Common myeloid progenitor, CD34-positive (primary cell): ENCODE measurements around the gene TMEM87B.
A peak's percentile ranks its signal among the peaks of the same experiment; 100 is the strongest.
"Not testable (repeated sequence)": the region's sequence is repeated elsewhere in the genome, so short reads cannot be mapped to it uniquely, and the experiment has no call there.

Source experiments
- CTCF ChIA-PET: fragments of 350-600 bp; sonication (Branson Sonifier 250); formaldehyde crosslinking; loops from one replicate; lab custom pipeline; 2021; ENCODE audit warnings: antibody characterized with exemption; lab: Charles Lee
- POLR2A ChIA-PET: fragments of 350-600 bp; sonication (Branson Sonifier 250); formaldehyde crosslinking; loops from one replicate; lab custom pipeline; 2021; ENCODE audit warnings: antibody characterized with exemption; lab: Charles Lee
- DNase-seq, 3 donors: peaks; one replicate each; pipeline versions ENCODE4 v3.0.0 to v3.0.0-alpha.2; 2013
- H3K27ac ChIP-seq, 2 experiments: 1 replicate in 1 of 2; 2 replicates in 1 of 2; pipeline ENCODE4 v1.7.0; 2013; ENCODE audit warnings: inconsistent platforms in 2 of 2, low read length in 2 of 2, mild to moderate bottlenecking in 2 of 2, low read depth in 1 of 2, moderate library complexity in 1 of 2; ENCODE audit not compliant: severe bottlenecking in 2 of 2, insufficient read depth in 1 of 2, poor library complexity in 1 of 2
- H3K27me3 ChIP-seq, 5 experiments: replicated peaks in 2 of 5; 1 replicate in 3 of 5; 2 replicates in 2 of 5; pipeline versions ENCODE4 v1.6.1 to v1.7.0; 2013; ENCODE audit warnings: low read length in 4 of 5, mild to moderate bottlenecking in 2 of 5, moderate library complexity in 2 of 5, inconsistent platforms in 1 of 5; ENCODE audit not compliant: insufficient read depth in 5 of 5, control insufficient read depth in 4 of 5
- H3K36me3 ChIP-seq, 4 experiments: 1 replicate in 2 of 4; 2 replicates in 2 of 4; pipeline versions ENCODE4 v1.6.1 to v1.7.0; 2013; ENCODE audit warnings: low read length in 3 of 4, control low read depth in 1 of 4, mild to moderate bottlenecking in 1 of 4; ENCODE audit not compliant: control insufficient read depth in 4 of 4, insufficient read depth in 4 of 4
- H3K4me1 ChIP-seq, 4 experiments: 1 replicate in 3 of 4; 2 replicates in 1 of 4; pipeline versions ENCODE4 v1.6.1 to v1.7.1; 2013; ENCODE audit warnings: low read length in 3 of 4, mild to moderate bottlenecking in 3 of 4, control low read depth in 1 of 4, inconsistent platforms in 1 of 4, moderate library complexity in 1 of 4; ENCODE audit not compliant: control insufficient read depth in 4 of 4, insufficient read depth in 4 of 4; ENCODE audit errors: control extremely low read depth in 1 of 4
- H3K4me3 ChIP-seq, 7 experiments: 1 replicate in 4 of 7; 2 replicates in 3 of 7; pipeline versions ENCODE4 v1.5.1 to v1.7.0; 2013; ENCODE audit warnings: mild to moderate bottlenecking in 7 of 7, low read length in 6 of 7, moderate library complexity in 6 of 7, inconsistent platforms in 2 of 7, low read depth in 2 of 7, control low read depth in 1 of 7; ENCODE audit not compliant: insufficient read depth in 4 of 7, control insufficient read depth in 1 of 7; ENCODE audit errors: extremely low read depth in 1 of 7
- H3K9me3 ChIP-seq, 5 experiments: 1 replicate in 4 of 5; 2 replicates in 1 of 5; pipeline versions ENCODE4 v1.6.1 to v1.7.1; 2013; ENCODE audit warnings: low read length in 4 of 5, mild to moderate bottlenecking in 2 of 5, inconsistent platforms in 1 of 5, low read depth in 1 of 5, moderate library complexity in 1 of 5; ENCODE audit not compliant: control insufficient read depth in 4 of 5, insufficient read depth in 2 of 5; ENCODE audit errors: control extremely low read depth in 1 of 5
- WGBS: methylation state at CpG from one replicate; pipeline ENCODE4 v1.1.5; 2013; ENCODE audit not compliant: insufficient coverage; 5-methylcytosine and 5-hydroxymethylcytosine counted together

TMEM87B gene

DNA sequence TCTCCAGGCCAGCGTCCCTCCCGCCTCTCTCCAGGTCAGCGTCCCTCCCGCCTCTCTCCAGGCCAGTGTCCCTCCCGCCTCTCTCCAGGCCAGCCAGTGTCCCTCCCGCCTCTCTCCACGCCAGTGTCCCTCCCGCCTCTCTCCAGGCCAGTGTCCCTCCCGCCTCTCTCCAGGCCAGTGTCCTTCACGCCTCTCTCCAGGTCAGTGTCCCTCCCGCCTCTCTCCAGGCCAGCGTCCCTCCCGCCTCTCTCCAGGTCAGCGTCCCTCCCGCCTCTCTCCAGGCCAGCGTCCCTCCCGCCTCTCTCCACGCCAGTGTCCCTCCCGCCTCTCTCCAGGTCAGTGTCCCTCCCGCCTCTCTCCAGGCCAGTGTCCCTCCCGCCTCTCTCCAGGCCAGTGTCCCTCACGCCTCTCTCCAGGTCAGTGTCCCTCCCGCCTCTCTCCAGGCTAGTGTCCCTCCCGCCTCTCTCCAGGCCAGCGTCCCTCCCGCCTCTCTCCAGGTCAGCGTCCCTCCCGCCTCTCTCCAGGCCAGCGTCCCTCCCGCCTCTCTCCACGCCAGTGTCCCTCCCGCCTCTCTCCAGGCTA is 84.1 kb downstream of the TMEM87B start:
- H3K4me3 ChIP-seq: peak overlapping the region in 2 of 7 experiments; percentile 48 to 56
- peaks cover 0 to 48% (median 22%) of the 10 kb centered on the region in 5 experiments for H3K27me3 ChIP-seq
- POLR2A ChIA-PET, H3K27ac ChIP-seq, H3K9me3 ChIP-seq, H3K36me3 ChIP-seq, CTCF ChIA-PET, DNase-seq: not testable (repeated sequence)
- peaks cover 3 to 19% (median 13%) of the 10 kb centered on the region in 4 experiments for H3K4me1 ChIP-seq
- 18% methylated on average over 3 of the region's 32 CpGs for WGBS

- H3K9me3 ChIP-seq, H3K36me3 ChIP-seq, CTCF ChIA-PET, H3K27ac ChIP-seq, POLR2A ChIA-PET, DNase-seq: not testable (repeated sequence)
- Histone ChIP-seq H3K27me3 (peaks cover 0 to 48% (median 22%) of the 10 kb centered on the region in 5 experiments), H3K4me3 (peak overlapping the region in 1 of 7 experiments; percentile 11), H3K4me1 (peaks cover 3 to 19% (median 13%) of the 10 kb centered on the region in 4 experiments)
- 8% methylated on average over 21 of the region's 38 CpGs for WGBS
These were observed 84.7 kb downstream of the TMEM87B start for GRCh38 chr2:112139661-112140204.

DNA sequence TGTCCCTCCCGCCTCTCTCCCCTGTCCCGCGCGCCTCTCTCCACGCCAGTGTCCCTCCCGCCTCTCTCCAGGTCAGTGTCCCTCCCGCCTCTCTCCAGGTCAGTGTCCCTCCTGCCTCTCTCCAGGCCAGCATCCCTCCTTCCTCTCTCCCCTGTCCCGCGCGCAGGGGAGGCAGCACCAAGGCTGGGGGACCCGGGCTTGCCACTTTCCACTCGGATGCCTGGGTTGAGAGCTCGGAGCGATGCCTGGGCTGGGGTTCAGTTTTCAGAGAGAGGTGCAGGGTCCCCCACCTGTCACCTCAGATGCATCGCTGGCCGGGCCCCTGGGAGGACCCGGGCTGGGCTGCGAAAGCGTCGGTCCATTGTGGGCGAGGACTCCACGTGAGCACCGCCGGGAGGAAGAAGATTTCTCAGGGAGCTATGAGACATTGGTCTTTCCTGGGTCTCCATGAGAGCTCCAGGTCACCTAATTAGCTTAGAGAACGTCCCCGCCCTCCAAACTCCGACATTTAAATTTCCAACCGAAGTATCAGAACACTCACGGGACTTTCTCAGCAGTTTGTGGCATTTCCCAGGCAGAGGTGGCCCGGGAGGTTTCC is 85.2 kb downstream of the TMEM87B start:
- ChIA-PET POLR2A (no interaction called here), CTCF (no interaction called here)
- WGBS: 15% methylated on average over 23 of the region's 30 CpGs
- no peak for DNase-seq
- Histone ChIP-seq H3K4me3 (peak overlapping the region in 2 of 7 experiments; percentile 11 to 19), H3K27me3 (peaks cover 0 to 48% (median 22%) of the 10 kb centered on the region in 5 experiments), H3K27ac (no peak overlapping the region), H3K9me3 (peaks cover 0 to 8% (median 0%) of the 10 kb centered on the region in 5 experiments), H3K4me1 (peaks cover 3 to 19% (median 13%) of the 10 kb centered on the region in 4 experiments), H3K36me3 (no peaks in the 10 kb centered on the region)

DNA sequence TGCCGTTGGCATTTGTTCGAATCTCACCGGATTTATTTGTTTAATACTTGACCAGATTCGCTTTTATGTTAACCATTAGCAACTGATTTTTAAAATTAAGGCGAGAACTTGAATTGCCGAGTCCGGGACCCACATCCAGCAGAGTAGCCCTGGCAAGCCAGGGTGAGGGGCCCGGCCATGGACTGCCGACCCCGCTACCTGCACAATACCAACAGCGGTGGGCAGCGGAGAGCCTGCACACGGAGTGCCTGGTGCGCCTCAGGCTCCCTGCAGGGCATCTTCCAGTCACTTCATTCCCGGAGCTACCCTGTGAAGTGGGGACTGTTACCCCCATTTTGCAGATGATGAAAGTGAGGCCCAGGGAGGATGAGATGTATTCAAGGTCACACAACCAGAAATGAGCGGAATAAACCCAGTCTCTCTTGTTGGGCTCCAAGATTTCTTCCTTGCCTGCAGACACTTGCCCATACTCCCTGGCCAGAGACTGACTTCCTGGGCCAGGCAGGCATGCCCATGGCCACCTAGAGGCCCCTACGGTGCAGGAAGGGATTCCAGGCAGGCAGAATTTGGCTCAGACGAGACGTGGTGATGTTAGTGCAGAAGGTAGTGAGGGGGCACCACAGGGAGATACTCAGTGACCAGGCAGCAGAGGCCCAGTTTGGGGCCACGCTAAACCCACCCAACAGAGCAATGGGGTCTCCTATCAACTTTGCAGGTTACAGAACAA is 86.0 kb downstream of the TMEM87B start:
- Histone ChIP-seq H3K9me3 (peaks cover 0 to 8% (median 0%) of the 10 kb centered on the region in 5 experiments), H3K27ac (no peak overlapping the region), H3K4me3 (peak overlapping the region in 1 of 7 experiments; percentile 19), H3K27me3 (peaks cover 0 to 48% (median 22%) of the 10 kb centered on the region in 5 experiments), H3K4me1 (peaks cover 3 to 19% (median 13%) of the 10 kb centered on the region in 4 experiments), H3K36me3 (no peaks in the 10 kb centered on the region)
- no peak for DNase-seq
- CTCF ChIA-PET: no interaction called here
- POLR2A ChIA-PET: no interaction called here
- WGBS: 93% methylated on average over 16 of the region's 20 CpGs

DNA sequence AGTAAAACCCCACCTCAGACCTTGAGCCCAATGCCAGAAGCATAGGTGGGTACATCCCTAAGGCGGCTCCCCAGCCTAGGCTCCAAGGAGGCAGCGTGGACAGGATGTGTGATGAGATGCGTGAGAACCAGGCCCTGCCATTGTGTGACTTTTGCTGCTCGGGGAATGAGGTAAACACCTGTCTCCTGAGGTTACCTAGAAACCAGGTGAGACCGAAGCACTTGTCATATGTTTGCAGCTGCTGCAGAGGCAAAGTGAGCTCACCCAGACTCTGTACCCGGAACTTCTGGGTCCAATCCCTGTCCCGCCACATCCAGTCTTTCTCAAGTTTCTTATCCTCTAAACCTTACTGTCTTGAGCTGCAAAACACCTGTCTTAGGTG is 86.5 kb downstream of the TMEM87B start:
- Histone ChIP-seq H3K4me1 (peaks cover 3 to 19% (median 13%) of the 10 kb centered on the region in 4 experiments), H3K27ac (no peak overlapping the region), H3K4me3 (no peak overlapping the region), H3K36me3 (no peaks in the 10 kb centered on the region), H3K27me3 (peaks cover 0 to 48% (median 22%) of the 10 kb centered on the region in 5 experiments), H3K9me3 (peaks cover 0 to 6% (median 0%) of the 10 kb centered on the region in 5 experiments)
- DNase-seq: no peak
- 97% methylated on average over 4 of the region's 7 CpGs for WGBS
- ChIA-PET CTCF (no interaction called here), POLR2A (no interaction called here)

- DNase-seq: no peak
- H3K4me3 ChIP-seq: no peak overlapping the region
- ChIA-PET CTCF (no interaction called here), POLR2A (no interaction called here)
- H3K4me1 ChIP-seq: peaks cover 3 to 17% (median 12%) of the 10 kb centered on the region in 4 experiments
- H3K27me3 ChIP-seq: peaks cover 0 to 41% (median 20%) of the 10 kb centered on the region in 5 experiments
- H3K27ac ChIP-seq: no peak overlapping the region
- H3K36me3 ChIP-seq: no peaks in the 10 kb centered on the region
- 91% methylated on average over 8 of the region's 8 CpGs for WGBS
- peaks cover 0 to 6% (median 0%) of the 10 kb centered on the region in 5 experiments for H3K9me3 ChIP-seq
These were observed 87.5 kb downstream of the TMEM87B start for GRCh38 chr2:112142525-112143078.
